CD4-positive, alpha-beta T cell treated with Interleukin-4 for 1 hour (primary cell): ENCODE results near the gene CREBZF.
"Not testable (repeated sequence)": the region's sequence is repeated elsewhere in the genome, so short reads cannot be mapped to it uniquely, and the experiment has no call there.

ENCODE experiments used
- DNase-seq, 2 donors: peaks; one replicate each; pipeline ENCODE4 v3.0.0-alpha.2; 2020 to 2022

CREBZF gene

GRCh38 chr11:85626496-85626895 lies 38.4 kb downstream of the CREBZF start:
- no peak for DNase-seq

GRCh38 chr11:85620256-85620655 lies 44.7 kb downstream of the CREBZF start:
- no peak for DNase-seq

GRCh38 chr11:85619499-85619898 lies 45.4 kb downstream of the CREBZF start:
- no peak for DNase-seq

- DNase-seq: not testable (repeated sequence)
These were observed 53.3 kb downstream of the CREBZF start for GRCh38 chr11:85611643-85612042.
